T1000 (cell line): Measurements from ENCODE around the gene SEC14L6.
"Not testable (repeated sequence)": the region's sequence is repeated elsewhere in the genome, so short reads cannot be mapped to it uniquely, and the experiment has no call there.

Source experiments
- DNase-seq: peaks from one replicate; lab custom pipeline; 2025; ENCODE audit warnings: mixed read lengths; lab: John Stamatoyannopoulos, UW

The SEC14L6 gene

GRCh38 chr22:30546616-30547015 is at the start of gene SEC14L6:
Gene SEC14L6 (minus strand): TSS chr22:30546741. CDS start chr22:30546682, 59 bp downstream.
- DNase-seq: no peak

GRCh38 chr22:30596199-30596598 is 49.7 kb upstream of the SEC14L6 start:
- DNase-seq: no peak

DNA sequence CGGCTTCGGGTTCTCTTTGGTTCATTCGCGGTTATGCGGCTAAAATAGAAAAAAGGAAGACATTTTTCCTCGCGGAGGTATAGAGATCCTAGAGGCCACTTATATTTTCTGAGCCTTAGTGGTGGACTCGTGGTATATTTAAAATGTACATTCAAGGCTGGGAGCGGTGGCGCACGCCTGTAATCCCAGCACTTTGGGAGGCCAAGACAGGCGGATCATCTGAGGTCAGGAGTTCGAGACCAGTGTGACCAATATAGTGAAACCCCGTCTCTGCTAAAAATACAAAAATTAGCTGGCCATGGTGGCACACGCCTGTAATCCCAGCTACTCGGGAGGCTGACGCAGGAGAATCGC is 45.8 kb upstream of the SEC14L6 start:
- DNase-seq: not testable (repeated sequence)

- DNase-seq: peak; percentile 91
Observed at GRCh38 chr22:30591588-30592359, 45.2 kb upstream of the SEC14L6 start, which contains the start of gene PES1. Gene PES1 (minus strand): TSS chr22:30591910. CDS start chr22:30591833, 77 bp downstream.

DNA sequence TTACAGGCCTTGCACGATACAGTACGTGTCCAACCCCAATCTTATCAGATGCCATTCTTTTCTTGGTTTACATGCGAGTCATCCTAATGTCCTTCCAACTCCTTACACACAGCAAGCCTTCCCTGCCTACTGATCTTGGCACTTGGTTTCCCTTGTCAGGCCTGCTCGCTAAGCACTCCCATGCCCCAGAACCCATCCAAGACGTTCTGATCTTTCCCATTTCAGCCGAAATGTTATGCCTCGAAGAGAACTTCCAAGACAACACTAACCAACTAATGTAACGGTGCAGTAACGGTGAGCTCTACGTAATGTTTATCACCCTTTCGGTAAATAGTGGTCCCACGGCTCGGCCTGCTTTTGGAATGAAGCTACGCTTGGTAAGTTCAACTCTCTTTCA is 44.6 kb upstream of the SEC14L6 start:
- DNase-seq: no peak

- no peak for DNase-seq
Observed at GRCh38 chr22:30586414-30586813, 39.9 kb upstream of the SEC14L6 start.

DNA sequence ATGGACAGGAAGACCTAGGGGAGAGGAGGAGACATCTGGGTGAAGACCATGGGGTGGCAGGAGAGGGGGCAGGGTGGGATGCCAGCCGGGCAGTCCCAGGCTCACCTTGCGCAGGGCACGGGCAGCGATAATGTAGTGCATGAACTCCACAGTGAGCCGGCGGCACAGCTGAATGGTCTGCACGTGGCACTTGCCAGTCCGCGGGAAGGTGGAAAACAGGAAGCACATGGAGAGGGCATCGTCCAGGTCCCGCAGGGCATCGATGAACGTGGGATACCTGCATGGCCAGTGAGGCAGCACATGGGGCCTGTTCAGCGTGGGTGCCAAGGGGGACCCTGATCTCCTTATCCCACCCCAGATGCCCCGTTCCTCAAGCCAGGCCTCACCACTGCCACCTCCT is 37.9 kb upstream of the SEC14L6 start:
- no peak for DNase-seq

DNA sequence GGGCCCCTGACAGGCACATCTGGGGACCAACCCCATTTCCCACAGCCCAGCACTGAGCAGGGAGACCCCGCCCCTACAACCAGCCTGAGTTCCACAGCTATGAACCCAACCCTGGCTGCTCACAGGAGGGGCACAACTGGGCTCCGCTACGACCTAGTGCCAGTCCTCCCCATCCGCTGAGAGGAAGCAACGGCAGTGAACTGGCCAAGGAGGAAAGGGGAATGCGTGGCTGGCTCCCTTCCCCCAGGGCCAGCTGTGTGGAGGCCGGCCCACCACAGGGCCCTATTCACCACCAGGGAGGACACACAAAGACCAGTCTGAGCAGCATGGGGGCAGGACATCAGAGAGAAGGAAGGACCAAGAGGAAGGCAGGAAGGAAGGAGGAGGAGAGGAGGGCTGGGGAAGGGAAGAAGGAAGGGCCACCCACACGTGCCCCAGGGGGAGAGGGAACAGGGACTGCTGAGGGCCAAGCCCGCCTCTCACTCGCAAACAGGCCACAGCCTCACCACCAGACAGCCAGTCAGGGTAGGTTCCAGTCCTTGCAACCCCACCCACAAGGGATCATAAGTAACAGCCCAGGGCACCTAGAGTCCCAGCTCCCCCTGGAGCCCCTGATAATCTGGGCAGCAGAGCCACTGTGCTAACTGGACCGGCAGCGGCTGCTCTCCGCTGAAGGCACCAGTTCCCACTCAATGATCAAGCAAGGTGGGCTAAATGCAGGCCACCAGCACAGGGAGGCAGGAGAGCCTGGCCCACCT is 36.4 kb upstream of the SEC14L6 start:
- DNase-seq: no peak

DNA sequence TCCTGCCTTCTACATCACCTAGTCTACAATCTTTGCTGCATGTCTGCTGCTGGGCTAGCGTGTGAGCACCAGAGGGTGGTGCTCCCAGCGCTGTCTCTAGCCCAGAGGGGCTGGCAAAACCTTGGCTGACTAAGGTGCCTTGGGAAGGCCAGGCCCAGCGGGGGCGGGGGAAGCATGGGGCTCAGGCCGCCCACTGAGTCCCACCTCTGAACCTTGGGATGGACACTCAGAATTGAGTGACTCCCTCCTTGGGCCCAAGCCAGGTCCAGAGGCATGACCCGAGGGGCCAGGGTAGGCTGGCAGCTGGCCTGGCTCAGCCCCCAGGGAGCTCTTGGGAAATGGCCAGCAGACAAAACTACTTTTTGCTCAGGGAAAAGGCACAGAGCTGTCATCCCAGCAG is 35.5 kb upstream of the SEC14L6 start:
- DNase-seq: no peak

GRCh38 chr22:30580896-30581295 is 34.4 kb upstream of the SEC14L6 start:
- no peak for DNase-seq

GRCh38 chr22:30578481-30578880 is 31.9 kb upstream of the SEC14L6 start:
- no peak for DNase-seq

DNA sequence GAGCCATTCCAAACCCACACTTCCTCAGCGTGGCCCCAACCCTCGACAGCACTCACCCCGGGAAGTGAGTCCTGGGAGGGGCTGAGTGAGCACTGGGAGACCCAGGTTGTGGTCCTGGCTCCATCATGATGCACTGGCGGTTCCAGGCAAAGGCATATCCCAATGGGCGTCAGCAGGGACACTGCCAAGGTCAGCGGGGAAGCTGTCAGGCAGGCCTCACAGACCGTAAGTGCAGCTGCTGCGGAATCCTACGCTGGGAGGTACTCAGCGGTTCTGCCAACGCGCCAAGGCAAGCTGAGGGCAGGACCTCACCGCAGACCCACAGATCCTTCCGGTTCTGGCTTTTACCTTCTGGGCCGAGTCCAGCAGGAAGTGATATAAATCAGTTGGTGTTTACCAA is 29.3 kb upstream of the SEC14L6 start:
- no peak for DNase-seq

GRCh38 chr22:30574997-30575671 is 28.6 kb upstream of the SEC14L6 start:
- DNase-seq: no peak

DNA sequence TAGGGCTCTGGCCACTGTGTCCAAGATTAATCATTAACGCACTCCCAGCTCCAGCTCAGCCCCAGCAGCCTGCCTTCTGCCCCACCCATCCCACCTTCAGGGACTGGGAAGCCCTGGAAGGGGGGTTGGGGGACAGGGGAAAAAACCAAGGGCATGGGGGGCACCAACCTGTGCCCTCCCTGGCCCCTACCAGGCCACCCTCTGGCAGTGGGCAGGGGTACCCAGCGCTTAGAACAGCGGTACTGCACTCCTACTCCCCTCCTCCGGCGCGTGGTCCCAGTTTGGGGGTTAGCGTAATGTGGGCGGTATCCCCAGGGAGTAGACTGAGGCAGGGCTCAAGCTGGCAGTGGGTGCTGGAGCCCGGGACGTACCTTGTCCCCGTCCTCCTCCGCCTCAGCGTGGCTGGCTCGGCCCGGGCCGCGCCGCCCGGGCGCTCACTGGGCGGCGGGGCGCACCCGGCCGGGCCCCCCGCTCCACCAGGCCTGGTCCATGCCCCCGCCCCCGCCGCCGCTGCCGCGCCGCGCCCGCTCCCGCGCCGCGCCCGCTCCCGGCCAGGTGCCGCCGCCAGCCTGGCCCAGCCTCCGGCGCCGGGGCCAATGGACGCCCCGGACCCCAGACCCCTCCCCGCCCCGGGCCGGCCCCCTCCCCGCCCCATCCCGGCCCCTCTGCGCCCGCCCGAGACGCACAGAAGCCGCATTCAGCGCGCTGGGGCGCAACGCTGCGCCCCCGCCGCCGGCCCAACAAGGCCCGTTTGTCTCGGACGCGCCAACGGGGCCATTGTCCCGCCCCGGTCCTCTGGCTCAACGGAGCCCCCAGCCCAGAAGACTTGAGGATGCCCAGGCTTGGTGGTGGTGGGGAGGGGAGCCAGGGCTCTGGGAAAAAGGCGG is 27.8 kb upstream of the SEC14L6 start, which contains the start of gene GAL3ST1:
TSS of gene GAL3ST1 (minus strand) at position 571 of the 887 bp plus-strand sequence. CDS start 17,273 bp downstream, outside the sequence.
- no peak for DNase-seq

- no peak for DNase-seq
Observed at GRCh38 chr22:30573594-30574094, 27.1 kb upstream of the SEC14L6 start.

DNA sequence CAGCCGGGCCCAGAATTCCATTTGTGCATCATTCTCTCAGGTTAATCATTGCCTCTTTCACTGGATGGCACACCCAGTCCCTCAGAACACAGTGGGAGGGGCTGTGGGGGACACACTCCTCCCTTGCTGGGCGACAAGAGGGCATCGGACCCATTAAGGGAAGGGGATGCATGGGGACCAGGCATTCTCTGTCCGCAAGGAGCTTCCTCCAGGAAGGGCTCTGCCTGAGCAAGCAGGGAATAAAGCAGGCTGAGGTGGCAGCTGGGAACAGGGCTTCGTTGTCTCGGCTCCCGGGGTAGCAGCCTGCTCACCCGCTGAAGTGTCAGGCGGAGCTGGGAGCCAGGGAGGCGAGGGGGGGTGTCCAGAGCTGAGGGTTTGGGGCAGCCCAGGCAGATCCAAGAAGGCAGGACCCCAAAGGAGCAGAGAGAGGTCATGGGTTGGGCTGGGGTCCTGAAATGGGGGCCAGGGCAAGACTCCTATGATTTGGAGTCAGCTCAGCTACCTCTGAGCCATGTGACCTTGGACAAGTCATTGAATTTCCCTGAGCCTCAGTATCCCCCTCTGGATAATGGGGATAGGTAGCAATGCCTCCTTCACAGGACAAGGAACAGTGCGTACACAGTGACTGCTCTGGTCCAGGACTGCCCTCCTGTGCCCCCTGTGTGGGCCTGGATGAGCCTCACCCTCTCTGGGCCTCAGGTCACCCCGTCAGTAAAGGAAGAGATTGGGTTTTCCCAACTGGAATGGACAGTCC is 26.5 kb upstream of the SEC14L6 start:
- no peak for DNase-seq

- DNase-seq: no peak
Observed at GRCh38 chr22:30572210-30572609, 25.7 kb upstream of the SEC14L6 start.

DNA sequence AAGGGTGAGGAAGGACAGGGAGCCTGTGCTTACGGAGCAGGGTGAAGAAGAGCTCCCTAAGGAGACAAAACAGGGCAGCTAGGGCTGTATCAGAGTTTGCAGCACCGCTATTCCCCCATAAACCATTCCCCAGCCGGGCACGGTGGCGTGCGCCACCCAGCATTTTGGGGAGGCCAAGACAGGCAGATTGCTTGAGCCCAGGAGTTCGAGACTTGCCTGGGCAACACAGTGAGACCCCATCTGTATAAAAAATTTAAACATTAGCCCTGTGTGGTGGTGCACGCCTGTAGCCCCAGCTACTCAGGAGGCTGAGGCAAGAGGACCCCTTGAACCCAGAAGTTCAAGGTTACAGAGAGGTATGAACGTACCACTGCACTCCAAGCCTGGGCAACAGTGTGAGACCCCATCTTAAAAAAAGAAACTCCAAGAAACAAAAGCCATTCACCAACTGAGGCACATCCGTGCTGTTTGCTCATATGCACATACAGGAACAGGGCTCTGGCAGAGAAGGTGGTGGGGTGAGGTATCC is 23.2 kb upstream of the SEC14L6 start:
- no peak for DNase-seq

GRCh38 chr22:30568137-30568805 is 21.7 kb upstream of the SEC14L6 start:
- DNase-seq: no peak

- DNase-seq: not testable (repeated sequence)
Observed at GRCh38 chr22:30567277-30567676, 20.7 kb upstream of the SEC14L6 start.
